Measurements from ENCODE around the gene ATG4B. TPM values are rescaled to one million over a fixed set of nuclear protein-coding genes. Genes with fewer than 3 reads are reported as not detected.
A peak's percentile ranks its signal among the peaks of the same experiment; 100 is the strongest.

The ATG4B gene
- total RNA-seq, 1 donor from 2014 or later = 78.1 TPM

DNA sequence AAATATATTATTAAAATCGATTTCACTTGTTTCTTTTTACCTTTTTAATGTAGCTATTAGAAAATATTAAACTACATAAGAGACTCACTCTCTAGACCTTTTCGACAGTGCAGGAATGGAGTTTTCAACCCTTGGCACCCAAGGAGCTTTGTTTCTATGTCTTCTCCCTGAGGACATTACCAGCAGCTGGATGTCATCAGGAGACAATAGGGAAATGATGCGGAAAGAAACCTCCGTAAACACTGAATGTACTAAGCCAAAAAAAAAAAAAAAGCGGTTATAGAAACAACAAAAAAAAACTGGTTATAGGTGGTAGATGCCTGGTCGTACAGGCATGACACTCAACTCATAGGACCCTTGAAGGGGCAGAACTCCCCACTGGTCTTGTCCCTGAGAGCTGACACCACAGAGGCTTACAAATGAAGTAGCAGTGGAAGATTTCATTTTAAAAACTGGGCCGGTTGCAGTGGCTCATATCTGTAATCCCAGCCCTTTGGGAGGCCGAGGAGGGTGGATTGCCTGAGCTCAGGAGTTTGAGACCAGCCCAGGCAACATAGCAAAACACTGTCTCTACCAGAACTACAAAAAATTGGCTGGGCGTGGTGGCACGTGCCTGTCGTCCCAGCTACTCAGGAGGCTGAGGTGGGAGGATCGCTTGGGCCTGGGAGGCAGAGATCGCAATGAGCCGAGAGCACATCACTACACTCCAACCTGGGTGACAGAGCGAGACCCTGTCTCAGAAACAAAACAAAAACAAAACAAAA is 24.3 kb upstream of the ATG4B start:
- TF ChIP-seq CTCF (IDR thresholded peaks at IDR 0.05) = no peak
- H3K4me3 Mint-ChIP-seq (ENCODE audit: unreplicated experiment) = no peak overlapping the region
- peak overlapping the region; percentile 23 for H3K27ac Mint-ChIP-seq (ENCODE audit: unreplicated experiment)
- peaks cover 2% of the 10 kb centered on the region for H3K36me3 Mint-ChIP-seq (ENCODE audit: unreplicated experiment)
- no peaks in the 10 kb centered on the region for H3K27me3 Mint-ChIP-seq (ENCODE audit: unreplicated experiment)
- no peak for DNase-seq (ENCODE audit: extremely low spot score, unreplicated experiment)
- H3K4me1 Mint-ChIP-seq (ENCODE audit: unreplicated experiment) = peaks cover 23% of the 10 kb centered on the region
- no peaks in the 10 kb centered on the region for H3K9me3 Mint-ChIP-seq (ENCODE audit: unreplicated experiment)

DNA sequence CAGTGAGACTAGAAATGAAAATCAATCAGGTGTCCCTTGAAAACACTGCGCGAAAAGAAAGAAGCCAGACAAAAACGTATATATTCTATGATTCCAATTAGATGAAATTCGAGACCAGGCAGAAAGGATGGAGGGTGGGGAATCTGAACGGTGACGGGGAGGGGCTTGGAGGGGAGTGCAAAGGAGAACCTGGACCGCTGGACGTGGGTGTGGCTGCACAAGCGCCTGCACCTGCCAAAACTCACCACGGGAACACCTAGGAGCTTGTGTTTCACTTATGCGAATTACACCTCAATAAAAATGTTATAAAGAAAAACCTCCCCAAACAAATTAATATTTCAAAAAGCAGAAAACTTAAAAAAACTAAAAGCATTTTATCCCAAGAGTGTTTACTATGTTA is 22.5 kb upstream of the ATG4B start:
- no peaks in the 10 kb centered on the region for H3K27me3 Mint-ChIP-seq (ENCODE audit: unreplicated experiment)
- no peak overlapping the region for H3K4me3 Mint-ChIP-seq (ENCODE audit: unreplicated experiment)
- H3K4me1 Mint-ChIP-seq (ENCODE audit: unreplicated experiment) = peaks cover 20% of the 10 kb centered on the region
- H3K36me3 Mint-ChIP-seq (ENCODE audit: unreplicated experiment) = peaks cover 8% of the 10 kb centered on the region
- H3K9me3 Mint-ChIP-seq (ENCODE audit: unreplicated experiment) = no peaks in the 10 kb centered on the region
- no peak for DNase-seq (ENCODE audit: extremely low spot score, unreplicated experiment)
- H3K27ac Mint-ChIP-seq (ENCODE audit: unreplicated experiment) = no peak overlapping the region
- no peak for TF ChIP-seq CTCF (IDR thresholded peaks at IDR 0.05)

- Mint-ChIP-seq H3K27me3 (ENCODE audit: unreplicated experiment) (no peaks in the 10 kb centered on the region), H3K4me1 (ENCODE audit: unreplicated experiment) (peaks cover 19% of the 10 kb centered on the region), H3K36me3 (ENCODE audit: unreplicated experiment) (peaks cover 10% of the 10 kb centered on the region), H3K9me3 (ENCODE audit: unreplicated experiment) (peaks cover under 1% of the 10 kb centered on the region), H3K27ac (ENCODE audit: unreplicated experiment) (no peak overlapping the region), H3K4me3 (ENCODE audit: unreplicated experiment) (no peak overlapping the region)
- no peak for DNase-seq (ENCODE audit: extremely low spot score, unreplicated experiment)
- TF ChIP-seq CTCF (IDR thresholded peaks at IDR 0.05) = no peak
These were observed 21.9 kb upstream of the ATG4B start for GRCh38 chr2:241615522-241616052.

DNA sequence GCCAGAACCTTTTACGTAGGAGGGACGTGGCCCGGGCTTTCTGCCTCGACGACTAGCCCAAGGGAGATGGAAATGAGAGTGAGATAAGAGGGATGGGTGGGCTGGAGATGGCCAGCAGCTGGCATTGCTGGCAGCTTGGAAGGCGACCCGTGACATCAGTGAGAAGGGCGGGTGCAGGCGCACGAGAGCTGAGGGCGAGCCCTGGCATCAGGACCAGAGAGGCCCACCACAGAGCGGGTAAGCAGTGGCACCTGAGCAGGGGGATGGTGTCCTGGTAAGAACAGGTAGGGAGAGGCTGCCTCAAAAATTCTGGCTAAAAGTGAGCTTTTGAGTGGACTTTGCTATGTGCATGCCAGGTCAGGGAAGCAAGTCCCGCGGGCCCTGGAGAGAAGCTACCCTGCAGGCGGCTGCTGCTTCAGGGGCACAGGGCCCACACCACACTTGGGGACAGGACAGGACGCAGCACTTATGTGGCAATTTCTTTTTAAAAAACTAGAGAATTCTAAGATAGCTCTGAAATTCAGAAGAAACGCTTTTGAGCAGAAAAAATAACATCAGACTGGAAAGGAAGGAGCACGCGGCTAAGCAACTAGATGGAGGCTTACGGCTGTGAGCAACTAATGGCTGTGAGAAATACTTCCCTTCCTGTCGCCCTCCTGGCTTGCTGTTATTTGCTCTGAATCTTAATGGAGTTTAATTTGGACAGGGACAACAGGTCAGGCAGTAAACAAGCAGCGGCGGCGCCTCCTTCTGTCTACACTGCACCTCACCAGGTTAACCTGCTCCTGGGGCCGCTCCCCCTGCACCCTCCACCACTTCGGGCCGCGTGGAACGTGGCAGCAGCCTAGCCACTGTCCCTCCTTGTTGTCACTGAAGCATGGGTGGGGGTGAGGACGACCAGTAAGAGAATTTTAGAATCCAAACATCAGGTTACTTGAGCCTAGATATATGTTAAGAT is 21.0 kb upstream of the ATG4B start:
- H3K27ac Mint-ChIP-seq (ENCODE audit: unreplicated experiment) = no peak overlapping the region
- TF ChIP-seq CTCF (IDR thresholded peaks at IDR 0.05) = no peak
- H3K9me3 Mint-ChIP-seq (ENCODE audit: unreplicated experiment) = peaks cover 6% of the 10 kb centered on the region
- no peaks in the 10 kb centered on the region for H3K27me3 Mint-ChIP-seq (ENCODE audit: unreplicated experiment)
- DNase-seq (ENCODE audit: extremely low spot score, unreplicated experiment) = no peak
- no peak overlapping the region for H3K4me3 Mint-ChIP-seq (ENCODE audit: unreplicated experiment)
- H3K4me1 Mint-ChIP-seq (ENCODE audit: unreplicated experiment) = peaks cover 18% of the 10 kb centered on the region
- H3K36me3 Mint-ChIP-seq (ENCODE audit: unreplicated experiment) = peaks cover 15% of the 10 kb centered on the region
